ENCODE data around the gene B3GALT5. TPM values are rescaled to one million over a fixed set of nuclear protein-coding genes. Genes with fewer than 3 reads are reported as not detected.

B3GALT5 gene
- total and polyA plus RNA-seq, 2 of the 4 experiments (the other 2 are of a cell fraction): 0.05 to 0.18 TPM

DNA sequence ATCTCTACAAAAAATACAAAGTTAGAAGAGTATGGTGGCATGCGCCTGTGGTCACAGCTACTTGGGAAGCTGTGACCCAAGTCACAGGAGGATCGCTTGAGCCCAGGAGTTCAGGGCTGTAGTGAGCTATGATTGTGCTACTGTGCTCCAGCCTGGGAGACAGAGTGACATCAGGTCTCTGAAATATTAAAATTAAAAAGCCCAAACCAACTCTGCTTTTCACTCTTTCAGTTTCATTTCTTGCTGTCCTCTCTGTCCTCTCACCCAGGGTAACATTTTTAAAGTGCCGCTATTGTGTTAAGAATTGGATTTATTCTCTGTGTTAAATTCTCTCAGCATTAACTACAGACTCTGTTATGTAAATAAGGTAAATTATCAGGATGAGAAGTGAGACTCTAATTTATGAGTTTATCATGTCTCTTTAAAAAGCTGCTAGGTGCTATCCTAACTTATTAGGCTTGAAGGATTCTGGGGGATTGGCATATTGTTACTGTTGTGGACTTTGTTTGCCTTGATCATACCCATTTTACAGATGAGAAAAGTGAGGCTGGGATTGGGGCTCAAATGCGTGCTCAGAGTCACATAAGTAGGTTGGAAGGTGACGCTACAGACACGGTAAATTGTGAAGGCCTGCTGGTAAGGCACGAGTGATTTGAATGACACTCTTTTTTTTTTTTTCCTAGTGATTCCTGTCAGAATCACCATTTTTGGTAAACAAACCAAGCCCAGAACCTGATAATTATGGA, 46.5 kb downstream of the B3GALT5 start:
- in situ Hi-C loops (cut with MboI; ENCODE audit: low sequenced_read_pairs): no loop called here
- H3K4me3 ChIP-seq (ENCODE audit: insufficient read depth, low read depth, low read length): no peak overlapping the region

More for the DNA sequence above, 46.5 kb downstream of the B3GALT5 start:
- H3K27ac ChIP-seq (ENCODE audit: insufficient read depth, low read length): no peak overlapping the region
- H2BK20ac ChIP-seq (ENCODE audit: low read depth, low read length): no peak overlapping the region
- no CpG with 5 or more reads among the region's 7 CpGs for WGBS, 2 experiments (ENCODE audit: extremely low coverage in 2 of 2, insufficient read length in 1 of 2)
- H3K9me3 ChIP-seq (ENCODE audit: control insufficient read depth, insufficient read depth, low read length): no peaks in the 10 kb centered on the region
- H3K9ac ChIP-seq (ENCODE audit: low read depth, low read length): no peak overlapping the region
- DNase-seq (no peak), ATAC-seq (ENCODE audit: low read depth) (no peak)
- no peaks in the 10 kb centered on the region for H4K20me1 ChIP-seq (ENCODE audit: insufficient read depth, low read length)
- no peak overlapping the region for H3K18ac ChIP-seq (ENCODE audit: low read depth, low read length)
- H4K8ac ChIP-seq (ENCODE audit: low read depth in 2 of 2, low read length in 2 of 2): no peak overlapping the region
- H2AK5ac ChIP-seq (ENCODE audit: low read depth, low read length): no peak overlapping the region
- H3K56ac ChIP-seq (ENCODE audit: extremely low read depth, insufficient read depth, low read length): no peak overlapping the region
- no peaks in the 10 kb centered on the region for H3K36me3 ChIP-seq (ENCODE audit: control insufficient read depth, insufficient read depth, low read length)
- H2AFZ ChIP-seq (replicated peaks; ENCODE audit: low read length, poor library complexity): no peak overlapping the region
- no peak overlapping the region for H3K23ac ChIP-seq (ENCODE audit: low read depth, low read length)
- H2BK15ac ChIP-seq (ENCODE audit: low read depth, low read length): no peak overlapping the region
- no peaks in the 10 kb centered on the region for H3K9me1 ChIP-seq (ENCODE audit: insufficient read depth, low read length)
- no peak overlapping the region for H3K4me2 ChIP-seq (ENCODE audit: low read depth, low read length)
- H3K79me1 ChIP-seq (ENCODE audit: low read depth in 1 of 2, low read length in 2 of 2): no peaks in the 10 kb centered on the region
- no peaks in the 10 kb centered on the region; the same call in 1 of the 2 replicates for H3K4me1 ChIP-seq (ENCODE audit: control insufficient read depth, insufficient read depth, low read length)
- H2BK5ac ChIP-seq (ENCODE audit: low read depth, low read length, poor library complexity, severe bottlenecking): no peak overlapping the region
- BruUV-seq (replicated peaks): no TSS peak
- dilution Hi-C loops (cut with HindIII; ENCODE audit: low sequenced_read_pairs, unreplicated experiment): no loop called here
- H3K14ac ChIP-seq (replicated peaks; ENCODE audit: low read depth, low read length): no peak overlapping the region
- H2AK9ac ChIP-seq (replicated peaks; ENCODE audit: low read depth, low read length, poor library complexity): no peak overlapping the region
- TF ChIP-seq MXI1 (IDR thresholded peaks at IDR 0.05; ENCODE audit: borderline replicate concordance, low read depth, low read length): no peak
- TF ChIP-seq, protein P1, sequence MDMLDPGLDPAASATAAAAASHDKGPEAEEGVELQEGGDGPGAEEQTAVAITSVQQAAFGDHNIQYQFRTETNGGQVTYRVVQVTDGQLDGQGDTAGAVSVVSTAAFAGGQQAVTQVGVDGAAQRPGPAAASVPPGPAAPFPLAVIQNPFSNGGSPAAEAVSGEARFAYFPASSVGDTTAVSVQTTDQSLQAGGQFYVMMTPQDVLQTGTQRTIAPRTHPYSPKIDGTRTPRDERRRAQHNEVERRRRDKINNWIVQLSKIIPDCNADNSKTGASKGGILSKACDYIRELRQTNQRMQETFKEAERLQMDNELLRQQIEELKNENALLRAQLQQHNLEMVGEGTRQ (IDR thresholded peaks at IDR 0.05; ENCODE audit: low read depth, low read length): no peak
- no peak for TF ChIP-seq SMC3 (IDR thresholded peaks at IDR 0.05; ENCODE audit: low read depth, low read length)
- no peak for TF ChIP-seq RAD21 (IDR thresholded peaks at IDR 0.05; ENCODE audit: low read length)
- no peak for TF ChIP-seq MAZ (IDR thresholded peaks at IDR 0.05; ENCODE audit: borderline replicate concordance, low read depth, low read length)
- intact Hi-C loops (cut with micrococcal nuclease): no loop called here
- no peaks in the 10 kb centered on the region for H3K27me3 ChIP-seq (ENCODE audit: control insufficient read depth, insufficient read depth, low read length)
- no peak overlapping the region for H4K91ac ChIP-seq (ENCODE audit: insufficient read depth, low read depth, low read length)
- H4K5ac ChIP-seq (ENCODE audit: low read depth, low read length): no peak overlapping the region
- H3K4ac ChIP-seq (ENCODE audit: low read depth, low read length): no peak overlapping the region
- H2BK120ac ChIP-seq (ENCODE audit: low read depth, low read length): no peak overlapping the region
- POLR2A ChIA-PET (ENCODE audit: unreplicated experiment): interaction anchor here (0.6 kb wide), 1 partner anchor 58 kb away, joined by 3 read pairs; no protein-coding TSS in a partner anchor
- CTCF ChIA-PET: interaction anchor here (0.6 kb wide), 1 partner anchor 61 kb away, joined by 3 read pairs; no protein-coding TSS in a partner anchor
